K562 (cell line): ENCODE results near the gene PPP4R4. TPM values are rescaled to one million over a fixed set of nuclear protein-coding genes. Genes with fewer than 3 reads are reported as not detected.

ENCODE experiments used
- ATAC-seq: fragments of 200-7000 bp; cut with Tn5 transposase; 3 replicates; pipeline ENCODE4 v1.9.1; 2020; ENCODE audit warnings: moderate library complexity
- BruUV-seq: library from RNA; stranded (reverse); fragments of 400-500 nt; replicated peaks from 2 replicates; lab custom pipeline; 2021; lab: Mats Ljungman, UMichigan
- CTCF ChIA-PET: fragments of 300-600 bp; formaldehyde crosslinking; extraction: SDS; loops from one replicate; lab custom pipeline; 2021; ENCODE audit warnings: low intra/inter-chr PET ratio; lab: Yijun Ruan, JAX
- POLR2A ChIA-PET: fragments of 300-600, 350-650 bp; sonication (Branson Sonifier 250); formaldehyde crosslinking; extraction: SDS; loops from one replicate; lab custom pipeline; 2021; ENCODE audit warnings: antibody characterized with exemption, inconsistent platforms; lab: Yijun Ruan, JAX
- DNase-seq, 4 experiments: peaks; one replicate each; pipeline versions ENCODE4 v3.0.0 to v3.0.0-alpha.2; 2011 to 2018; ENCODE audit warnings: low spot score in 3 of 4, mixed read lengths in 3 of 4; ENCODE audit errors: extremely low read depth in 1 of 4
- FAIRE-seq: peaks from 2 replicates; lab custom pipeline; 2011; peaks lifted over from hg19 to GRCh38; lab: Jason Lieb, UNC
- H2AFZ ChIP-seq: 2 replicates; pipeline ENCODE4 v1.6.0; 2011; ENCODE audit warnings: low read depth, low read length, control low read depth, inconsistent platforms
- H3K27ac ChIP-seq: fragments of 200-600 bp; 3 replicates; pipeline ENCODE4 v1.8.0; 2011; ENCODE audit warnings: low read depth, mild to moderate bottlenecking, control low read depth, inconsistent platforms, low read length, moderate library complexity, mixed read lengths; ENCODE audit errors: extremely low read depth
- H3K27me3 ChIP-seq, 2 experiments: fragments of 300-600 bp in 1 of 2; 2 replicates in 1 of 2; 3 replicates in 1 of 2; pipeline versions ENCODE4 v1.6.0 to v1.8.0; 2011; ENCODE audit warnings: inconsistent platforms in 2 of 2, low read length in 2 of 2, mild to moderate bottlenecking in 1 of 2, mixed read lengths in 1 of 2, moderate library complexity in 1 of 2; ENCODE audit not compliant: control insufficient read depth in 2 of 2, insufficient read depth in 2 of 2
- H3K36me3 ChIP-seq: fragments of 300-600 bp; 3 replicates; pipeline ENCODE4 v1.8.0; 2011; ENCODE audit warnings: mild to moderate bottlenecking, low read length, inconsistent platforms; ENCODE audit not compliant: control insufficient read depth, insufficient read depth
- H3K4me1 ChIP-seq, 2 experiments: fragments of 200-600 bp in 1 of 2; replicated peaks in 1 of 2; 2 replicates in 1 of 2; 3 replicates in 1 of 2; pipeline versions ENCODE4 v1.5.1 to v1.8.0; 2011; ENCODE audit warnings: inconsistent platforms in 2 of 2, low read length in 2 of 2, mild to moderate bottlenecking in 1 of 2, mixed read lengths in 1 of 2, moderate library complexity in 1 of 2; ENCODE audit not compliant: control insufficient read depth in 2 of 2, insufficient read depth in 2 of 2
- H3K4me2 ChIP-seq: 2 replicates; pipeline ENCODE4 v1.6.1; 2011; ENCODE audit warnings: low read length, control low read depth, inconsistent platforms, mixed read lengths; ENCODE audit not compliant: insufficient read depth
- H3K4me3 ChIP-seq: fragments of 200-600 bp; sonication (generic), shearing (Covaris generic); 2 replicates; pipeline ENCODE4 v1.5.1; 2016; ENCODE audit warnings: control low read depth, inconsistent platforms
- H3K79me2 ChIP-seq: fragments of 200-600 bp; 3 replicates; pipeline ENCODE4 v1.8.0; 2011; ENCODE audit warnings: low read length, inconsistent platforms; ENCODE audit not compliant: control insufficient read depth, insufficient read depth
- H3K9ac ChIP-seq, 2 experiments: 2 replicates each; pipeline versions ENCODE4 v1.6.0 to v1.6.1; 2011; ENCODE audit warnings: low read depth in 2 of 2, low read length in 2 of 2, control low read depth in 1 of 2, inconsistent platforms in 1 of 2, mild to moderate bottlenecking in 1 of 2, mixed read lengths in 1 of 2; ENCODE audit not compliant: insufficient read depth in 1 of 2
- H3K9me1 ChIP-seq: one replicate; pipeline ENCODE4 v1.6.0; 2011; ENCODE audit warnings: inconsistent platforms, mild to moderate bottlenecking, low read length, moderate library complexity; ENCODE audit not compliant: control insufficient read depth, insufficient read depth
- H3K9me3 ChIP-seq: replicated peaks from 2 replicates; pipeline ENCODE4 v1.5.1; 2011; ENCODE audit warnings: low read depth, low read length, inconsistent platforms; ENCODE audit not compliant: control insufficient read depth, insufficient read depth
- H4K20me1 ChIP-seq: replicated peaks from 2 replicates; pipeline ENCODE4 v1.6.1; 2011; ENCODE audit warnings: low read length, inconsistent platforms, mixed read lengths; ENCODE audit not compliant: control insufficient read depth, insufficient read depth
- BMI1 ChIP-seq: fragments of 150-350 bp; IDR thresholded peaks from 2 replicates; pipeline ENCODE4 v1.6.1; 2014; ENCODE audit warnings: low read length
- FOXK1 ChIP-seq: sonication (generic); formaldehyde crosslinking; IDR thresholded peaks from 2 replicates; pipeline ENCODE4 v1.8.0; 2022; ENCODE audit warnings: missing genetic modification reagents, mild to moderate bottlenecking, borderline replicate concordance
- ZBTB7A ChIP-seq: IDR thresholded peaks from 2 replicates; pipeline ENCODE4 v1.6.1; 2011; ENCODE audit warnings: low read depth, mild to moderate bottlenecking, low read length, moderate library complexity, borderline replicate concordance; ENCODE audit not compliant: control insufficient read depth
- ZNF24 ChIP-seq: fragments of 450-650 bp; IDR thresholded peaks from 2 replicates; pipeline ENCODE4 v1.6.1; 2016
- WGBS: fragments of 100-300 bp; shearing (Covaris generic); methylation state at CpG from one replicate; pipeline ENCODE4 v1.1.6; 2016; ENCODE audit warnings: low coverage, mixed read lengths; ENCODE audit not compliant: insufficient coverage; ENCODE audit errors: missing lambda C conversion rate; 5-methylcytosine and 5-hydroxymethylcytosine counted together
- in situ Hi-C: fragments of 300-500 bp; cut with MboI; formaldehyde crosslinking; loops from 4 replicates; pipeline ENCODE4 v1.15.0; 2018; ENCODE audit warnings: inconsistent platforms, mixed read lengths
- intact Hi-C: fragments of 100-400 bp; cut with micrococcal nuclease; formaldehyde crosslinking; loops from 2 replicates; pipeline ENCODE4 v1.14.2; 2022
- polyA plus RNA-seq, 8 experiments: library from polyadenylated mRNA; depleted of rRNA in 4 of 8; stranded (reverse) in 5 of 8; unstranded in 3 of 8; fragments of >200 nt; fragmentation: Nextera tagmentation in 2 of 8; fragmentation: Illumina TruSeq in 1 of 8; extraction: Ambion mirVana in 2 of 8; extraction: Trizol in 1 of 8; gene quantifications; 2 replicates each; pipeline versions ENCODE4 v1.2.1 to v1.2.3, GENCODE V29; 2011 to 2014; ENCODE audit warnings: inconsistent platforms in 1 of 8, missing spikeins in 1 of 8
- total RNA-seq, 7 experiments: library from RNA; depleted of rRNA in 6 of 7; stranded (reverse); fragments of >200 nt in 6 of 7; fragmentation: Illumina TruSeq in 2 of 7; extraction: Trizol in 2 of 7; gene quantifications; 2 replicates each; pipeline versions ENCODE4 v1.2.1 to v1.2.3, GENCODE V29; 2011 to 2021; ENCODE audit warnings: low replicate concordance in 1 of 7

Gene PPP4R4
- total and polyA plus RNA-seq, 9 of the 15 experiments (the other 6 are each of a cell fraction or from before 2014, with no cell fraction given), result 0.11 to 0.26 TPM; not detected in 7

- no peaks in the 10 kb centered on the region for H4K20me1 ChIP-seq
- no peak for TF ChIP-seq ZNF24
- 0 out of 2 replicates have a peak, but pooled peaks have one; percentile 6 for TF ChIP-seq ZBTB7A
- ChIA-PET POLR2A (interaction anchor here (0.6 to 1.0 kb wide), 2 partner anchors 117 to 1237 kb away, joined by 3 read pairs; no protein-coding TSS in a partner anchor), CTCF (no interaction called here)
- no peak overlapping the region for H3K27ac ChIP-seq
- H2AFZ ChIP-seq, result no peak overlapping the region
- intact Hi-C loops, result no loop called here
- H3K4me2 ChIP-seq, result peak overlapping the region; percentile 46; the same call in 1 of the 2 replicates
- peak overlapping the region; percentile 38 for H3K4me3 ChIP-seq
- H3K9me1 ChIP-seq, result no peaks in the 10 kb centered on the region
- ATAC-seq, result no peak
- peaks cover 0 to 2% of the 10 kb centered on the region in 2 experiments; a peak in 3 of 5 replicates for H3K27me3 ChIP-seq
- WGBS, result 10% methylated on average over 2 of the region's 39 CpGs
- no peaks in the 10 kb centered on the region for H3K36me3 ChIP-seq
- no peak for DNase-seq
- FAIRE-seq, result no peak
- H3K79me2 ChIP-seq, result no peaks in the 10 kb centered on the region
- H3K4me1 ChIP-seq, result peaks cover 0 to 16% of the 10 kb centered on the region in 2 experiments; a peak in 2 of 5 replicates
- in situ Hi-C loops, result loop anchor here (25.0 kb wide), 1 partner anchor 512 kb away; no protein-coding TSS in a partner anchor
- H3K9me3 ChIP-seq, result no peaks in the 10 kb centered on the region
- peak overlapping the region in 1 of 2 experiments; percentile 68; a peak in 1 of 4 replicates for H3K9ac ChIP-seq
- BruUV-seq, result no TSS peak
Measured at GRCh38 chr14:94174604-94175010, 485 bp downstream of the PPP4R4 start.

- H3K9me1 ChIP-seq, result no peaks in the 10 kb centered on the region
- ATAC-seq (no peak), FAIRE-seq (no peak), DNase-seq (no peak)
- TF ChIP-seq FOXK1 (CRISPR knock-in tag) (no peak), BMI1 (0 out of 2 replicates have a peak, but pooled peaks have one; percentile 5)
- H3K27me3 ChIP-seq, result peaks cover 0 to 2% of the 10 kb centered on the region in 2 experiments; a peak in 3 of 5 replicates
- H3K27ac ChIP-seq, result no peak overlapping the region
- WGBS, result 3% methylated on average over 14 of the region's 30 CpGs
- ChIA-PET POLR2A (interaction anchor here (1.0 kb wide), 1 partner anchor 117 kb away, joined by 3 read pairs; no protein-coding TSS in a partner anchor), CTCF (no interaction called here)
- no TSS peak for BruUV-seq
- H2AFZ ChIP-seq, result no peak overlapping the region
- in situ Hi-C loops, result loop anchor here (25.0 kb wide), 1 partner anchor 513 kb away; no protein-coding TSS in a partner anchor
- H4K20me1 ChIP-seq, result no peaks in the 10 kb centered on the region
- intact Hi-C loops, result no loop called here
- H3K4me2 ChIP-seq, result no peak overlapping the region
- H3K4me1 ChIP-seq, result peaks cover 0 to 16% of the 10 kb centered on the region in 2 experiments; a peak in 2 of 5 replicates
- H3K36me3 ChIP-seq, result no peaks in the 10 kb centered on the region
- H3K9ac ChIP-seq, result no peak overlapping the region
- H3K79me2 ChIP-seq, result no peaks in the 10 kb centered on the region
- no peak overlapping the region for H3K4me3 ChIP-seq
- H3K9me3 ChIP-seq, result no peaks in the 10 kb centered on the region
Measured at GRCh38 chr14:94175011-94175745, 1.1 kb downstream of the PPP4R4 start.
